ENCODE data around the gene ELL2.
"Not testable (repeated sequence)": the region's sequence is repeated elsewhere in the genome, so short reads cannot be mapped to it uniquely, and the experiment has no call there.

Gene ELL2

GRCh38 chr5:95927927-95928723 is 33.5 kb downstream of the ELL2 start:
- DNase-seq = no peak

GRCh38 chr5:95927300-95927699 is 34.4 kb downstream of the ELL2 start:
- not testable (repeated sequence) for DNase-seq

DNA sequence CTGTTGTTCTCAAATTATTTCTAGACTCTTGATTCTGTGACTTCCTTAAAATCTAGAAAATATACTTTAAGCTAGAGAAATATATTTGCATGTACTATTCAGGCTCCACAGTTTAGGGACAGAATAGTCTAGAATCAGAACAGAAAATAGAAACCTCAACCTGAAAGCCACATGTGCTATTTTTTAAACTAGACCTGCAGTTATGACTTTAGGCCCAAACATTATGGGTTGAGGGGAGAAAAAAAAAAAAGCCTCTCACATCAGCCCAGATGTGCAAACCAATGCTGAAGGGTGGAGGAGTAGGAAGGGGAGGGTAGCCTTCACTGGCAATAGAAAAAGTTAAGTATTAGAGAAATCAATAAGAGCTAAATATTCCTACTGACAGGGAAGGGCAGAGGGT is 35.7 kb downstream of the ELL2 start:
- no peak for DNase-seq

DNA sequence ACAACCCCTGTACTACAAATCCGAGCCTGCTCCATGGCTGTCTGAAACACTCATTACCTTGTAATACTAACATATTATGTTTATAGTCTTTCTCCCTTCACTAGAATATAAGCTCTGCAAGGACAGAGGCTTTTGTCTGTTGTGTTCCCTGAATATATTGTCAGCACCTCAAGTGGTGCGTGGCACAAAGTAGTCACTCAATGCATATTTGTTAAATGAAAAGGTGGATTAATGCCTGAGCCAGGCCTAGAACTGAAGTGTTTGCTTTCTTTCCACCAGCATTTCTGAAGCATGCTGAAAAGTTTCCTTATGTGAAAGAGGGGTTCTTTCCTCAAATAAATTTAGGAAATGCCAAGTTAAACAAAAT is 36.3 kb downstream of the ELL2 start:
- DNase-seq = no peak

DNA sequence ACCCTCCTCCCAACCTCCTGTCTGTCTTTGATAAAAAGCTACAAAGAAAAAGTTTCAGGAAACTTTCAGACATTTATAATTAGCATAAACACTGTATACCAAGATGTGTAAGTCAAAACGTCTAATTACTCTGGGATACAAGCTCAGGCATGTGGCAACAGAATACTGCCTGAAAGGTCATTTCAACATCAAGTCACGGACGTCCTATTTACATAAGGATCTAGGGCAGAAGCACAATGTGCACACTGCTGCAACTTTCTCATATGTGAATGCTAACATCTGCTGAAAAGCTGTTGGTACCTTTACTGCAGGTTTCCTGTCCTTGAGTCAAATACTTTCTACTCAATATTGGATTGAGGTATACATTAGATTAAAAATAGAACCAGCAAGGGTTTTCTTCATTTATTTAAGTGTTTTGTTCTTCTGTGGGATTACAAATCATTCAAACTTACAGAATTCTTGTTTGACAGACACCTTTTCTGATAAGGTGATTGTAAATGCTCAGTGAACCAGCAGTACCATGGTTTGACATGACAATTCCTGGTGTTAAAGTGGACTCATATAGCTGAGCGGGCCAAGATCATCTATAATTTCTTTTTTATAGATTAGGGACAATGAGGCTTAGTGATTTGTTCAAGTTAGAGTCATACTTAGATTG is 36.8 kb downstream of the ELL2 start:
- no peak for DNase-seq

GRCh38 chr5:95923918-95924544 is 37.6 kb downstream of the ELL2 start:
- no peak for DNase-seq

- DNase-seq = no peak
Observed at GRCh38 chr5:95922798-95923197, 38.9 kb downstream of the ELL2 start.

DNA sequence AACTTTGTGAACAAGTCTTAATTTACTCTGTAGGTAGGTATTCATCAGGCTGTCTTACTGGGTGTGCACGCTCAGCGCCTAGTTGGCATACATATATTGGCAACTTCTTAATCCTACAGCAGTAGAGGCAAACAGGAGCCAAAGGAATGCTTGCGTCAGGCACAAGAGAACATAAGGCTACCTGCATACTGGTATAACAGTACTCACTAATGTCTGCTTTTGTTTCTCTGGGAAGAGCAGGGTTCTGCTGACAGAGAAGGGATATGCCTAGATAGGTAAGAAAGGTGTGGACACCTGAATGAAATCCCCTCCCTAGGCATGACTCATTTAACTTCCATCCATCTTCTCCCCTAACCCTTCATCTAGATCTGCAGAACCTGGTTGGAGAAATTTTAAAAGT is 40.1 kb downstream of the ELL2 start:
- DNase-seq = no peak

DNA sequence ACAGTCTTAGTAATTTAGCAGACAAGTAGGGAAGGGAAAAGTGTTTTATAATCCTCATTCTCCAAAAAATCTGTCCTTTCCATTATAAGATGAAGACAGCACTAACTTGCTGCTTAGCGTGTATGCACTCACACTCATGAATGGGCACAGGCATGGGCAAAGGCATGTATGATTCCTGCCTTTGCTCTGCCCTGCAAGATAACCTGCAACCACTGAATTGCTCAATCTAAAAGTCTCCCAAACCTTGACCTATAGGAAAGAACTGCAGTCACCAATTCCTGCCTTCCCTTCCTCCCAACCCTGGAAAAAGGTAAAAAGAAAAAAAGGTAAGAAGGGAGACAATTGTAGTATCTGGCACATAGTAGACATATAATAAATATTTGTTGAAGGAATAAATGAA is 40.8 kb downstream of the ELL2 start:
- peak; percentile 36 for DNase-seq

- DNase-seq = no peak
Observed at GRCh38 chr5:95919658-95920057, 42.0 kb downstream of the ELL2 start.

DNA sequence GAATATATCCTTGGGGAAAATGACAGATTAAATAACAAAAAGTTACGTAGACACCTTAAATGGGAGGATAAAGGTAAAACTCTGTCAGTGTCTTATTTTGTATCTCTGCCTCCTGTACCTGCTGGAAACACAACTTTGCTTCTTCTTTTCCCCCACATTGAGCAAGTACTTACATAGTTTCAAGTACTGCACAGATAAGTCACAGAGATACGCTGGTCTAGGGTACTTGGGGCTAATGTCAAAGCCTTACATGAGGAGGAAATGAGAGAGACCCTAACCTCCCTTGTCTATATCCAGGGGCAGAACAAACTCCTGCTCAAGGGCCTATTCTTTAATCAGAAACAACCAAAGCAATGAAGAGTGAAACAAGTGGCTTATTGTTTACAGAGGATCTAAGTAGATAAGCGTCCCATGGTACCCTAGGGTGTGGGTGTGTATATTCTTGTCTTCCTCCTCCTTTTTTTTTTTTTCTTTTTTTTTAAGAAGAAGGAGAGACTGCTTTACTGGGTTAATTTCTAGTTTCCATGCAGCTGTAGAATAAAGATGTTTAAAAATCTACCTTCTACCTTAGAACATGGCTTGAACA is 43.1 kb downstream of the ELL2 start:
- no peak for DNase-seq

DNA sequence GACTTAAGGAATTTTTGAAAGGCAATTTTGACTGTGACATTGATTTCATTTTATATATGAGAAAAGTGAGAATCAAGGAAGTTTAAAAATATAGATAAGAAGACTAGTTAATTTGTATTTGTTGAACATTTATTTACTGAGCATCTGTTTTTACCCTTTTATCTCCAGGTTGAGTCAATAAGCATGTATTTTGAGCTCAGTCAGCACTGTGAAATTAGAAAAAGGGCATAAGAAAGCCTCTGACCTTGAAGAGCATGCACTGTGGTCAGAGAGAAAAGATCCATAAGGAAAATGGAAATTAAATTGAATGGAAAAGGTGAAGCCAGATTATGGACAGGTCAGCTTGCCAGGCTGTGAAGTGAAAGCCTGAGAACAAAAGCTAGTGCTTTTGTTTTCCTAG is 44.4 kb downstream of the ELL2 start:
- DNase-seq = no peak

DNA sequence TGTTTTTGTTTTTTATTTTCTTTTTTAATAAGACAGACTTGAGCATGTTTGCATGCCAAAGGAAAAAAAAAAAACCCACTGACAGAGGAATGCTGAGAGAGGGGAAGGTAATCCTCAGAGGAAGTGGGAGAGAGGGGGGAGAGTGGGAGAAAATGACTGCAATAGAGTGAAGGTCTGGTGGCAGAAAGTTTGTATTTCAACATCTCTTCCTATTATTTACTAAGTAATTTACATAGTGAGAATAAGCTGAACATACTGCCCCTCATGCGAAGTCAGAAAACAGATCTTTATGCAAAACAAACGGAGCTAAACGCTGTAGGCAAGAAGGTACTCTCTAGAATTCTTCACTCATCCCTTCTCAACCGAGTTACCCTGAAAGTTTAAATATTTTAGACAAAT is 45.0 kb downstream of the ELL2 start:
- DNase-seq = no peak

- no peak for DNase-seq
Observed at GRCh38 chr5:95915999-95916686, 45.5 kb downstream of the ELL2 start.

DNA sequence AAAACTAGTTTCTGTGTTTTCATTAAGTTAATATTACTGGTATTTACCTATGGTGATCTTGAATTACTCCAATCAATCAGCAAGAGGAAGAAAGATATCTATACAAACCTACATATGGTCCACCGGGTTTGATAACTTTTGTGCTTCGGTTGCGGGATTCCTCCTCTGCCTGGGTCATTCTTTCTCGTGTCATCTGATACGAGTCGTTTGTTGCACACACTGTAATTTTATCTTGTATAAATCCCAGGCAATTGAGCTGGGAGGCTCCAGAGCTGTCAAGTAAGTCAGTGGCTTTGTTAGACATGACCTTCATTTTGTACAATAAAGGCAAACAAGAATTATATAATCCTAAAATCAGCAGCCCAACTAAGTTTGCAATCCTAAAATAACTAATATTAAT is 48.0 kb downstream of the ELL2 start:
- no peak for DNase-seq

DNA sequence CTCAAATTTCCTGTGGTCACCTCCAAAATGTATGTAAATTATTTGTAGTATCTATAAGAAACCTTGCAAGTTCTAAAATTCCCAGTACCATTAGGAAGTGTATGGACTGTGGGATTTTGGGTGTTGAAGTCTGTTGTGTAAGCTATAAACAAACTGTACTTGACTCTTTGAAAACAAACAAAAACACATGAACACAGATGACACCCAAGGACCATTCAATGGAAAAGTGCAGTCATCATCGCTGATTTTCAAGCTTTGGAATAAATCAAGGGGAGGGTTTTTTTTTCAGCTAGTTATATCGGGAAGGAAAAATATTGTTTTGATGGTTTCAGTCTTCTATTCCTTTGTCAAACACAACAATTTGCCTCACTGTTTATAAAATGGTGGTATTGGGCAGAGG is 49.6 kb downstream of the ELL2 start:
- DNase-seq = no peak

DNA sequence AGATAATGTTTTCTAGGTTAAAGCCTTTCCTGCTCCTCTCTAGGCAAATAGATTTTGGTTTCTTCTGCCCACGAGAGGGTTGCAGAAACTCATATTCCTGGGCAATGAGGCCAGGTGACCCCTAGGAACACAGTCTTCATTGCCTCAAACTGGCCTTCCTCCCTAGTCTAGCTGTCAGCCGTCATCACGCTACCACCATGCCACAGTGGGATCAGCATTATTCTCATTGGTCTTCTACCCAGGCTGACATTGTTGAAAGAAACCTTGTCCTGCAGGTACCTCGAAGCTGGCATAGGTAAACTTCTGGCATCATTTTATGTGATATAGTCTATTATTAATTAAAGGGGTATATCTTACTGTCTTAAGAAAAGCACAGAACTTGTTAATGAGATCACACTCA is 51.1 kb downstream of the ELL2 start:
- DNase-seq = no peak

GRCh38 chr5:95909738-95910137 is 51.9 kb downstream of the ELL2 start:
- DNase-seq = no peak

- no peak for DNase-seq
Observed at GRCh38 chr5:95908799-95909198, 52.9 kb downstream of the ELL2 start.

DNA sequence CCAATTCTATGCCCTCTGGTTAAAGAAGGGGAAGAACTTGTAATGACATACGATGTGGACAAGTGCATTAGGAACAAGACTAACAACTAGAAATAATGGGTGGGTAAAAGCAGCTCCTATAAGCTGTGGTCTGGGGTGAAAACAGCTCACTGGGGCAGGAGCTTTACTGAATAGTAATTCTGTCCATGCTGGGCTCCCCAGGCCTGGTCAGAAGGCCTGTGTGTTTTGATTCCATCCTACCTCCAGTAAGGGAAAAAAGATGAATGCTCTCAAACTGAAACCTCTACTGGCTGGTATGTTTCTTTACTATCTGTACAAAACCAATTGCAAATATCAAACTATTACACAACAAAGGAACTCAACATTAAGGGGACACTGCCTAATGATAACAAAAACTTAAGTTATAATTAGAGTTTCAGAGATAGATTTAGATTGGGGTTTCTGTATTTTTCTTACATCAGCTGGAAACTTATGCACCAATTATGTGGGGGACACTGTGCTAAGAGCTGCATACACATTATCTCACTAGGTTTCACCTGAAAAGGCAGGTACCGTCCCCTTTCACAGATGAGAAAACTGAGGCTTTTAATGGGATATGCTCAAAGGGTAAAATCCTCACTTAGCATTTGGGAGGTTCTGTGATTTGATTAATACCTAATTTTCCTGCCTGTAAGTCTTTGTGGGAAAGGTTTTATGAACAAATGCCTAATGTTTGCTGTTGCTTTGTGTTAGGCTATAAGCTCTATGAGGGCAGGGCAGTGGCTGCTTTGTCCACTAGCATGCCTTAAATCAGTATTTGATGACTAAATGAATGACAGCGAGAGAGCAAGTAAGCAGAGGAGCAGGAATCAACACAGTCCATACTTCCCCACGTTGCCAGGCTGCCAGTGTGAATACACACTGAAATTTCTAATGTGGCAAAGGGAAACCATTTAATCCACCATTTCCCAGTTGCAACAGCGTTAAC is 53.6 kb downstream of the ELL2 start:
- DNase-seq = no peak

- no peak for DNase-seq
Observed at GRCh38 chr5:95907067-95907705, 54.5 kb downstream of the ELL2 start.

DNA sequence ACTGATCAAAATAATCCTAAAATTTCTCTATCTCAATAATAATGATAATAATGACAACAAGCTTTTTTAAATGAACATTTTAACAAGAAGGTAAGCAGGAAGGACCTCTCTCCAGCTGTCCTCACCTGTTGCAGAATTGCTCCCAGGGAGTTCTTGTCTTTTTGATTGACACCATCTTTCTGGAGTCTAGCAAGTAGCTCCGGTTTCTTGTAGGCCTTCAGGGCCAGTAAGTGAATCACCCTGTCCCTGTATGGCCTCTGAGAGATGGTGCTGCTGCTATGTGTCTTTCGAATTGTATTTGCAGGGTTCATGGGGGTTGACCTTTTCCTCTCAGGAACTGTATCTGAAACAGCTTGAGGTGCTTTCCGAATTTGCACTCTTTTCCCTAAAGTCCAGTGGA is 55.3 kb downstream of the ELL2 start:
- not testable (repeated sequence) for DNase-seq
